Ascending aorta (tissue), 2 donors: ENCODE measurements around the gene PEX7. TPM values are rescaled to one million over a fixed set of nuclear protein-coding genes. Genes with fewer than 3 reads are reported as not detected.

Source experiments
- DNase-seq, 2 donors: peaks; one replicate each; pipeline ENCODE4 v3.0.0-alpha.2; 2019; ENCODE audit warnings: low spot score in 2 of 2
- H3K27ac ChIP-seq, 2 donors: fragments of 200-600 bp; sonication (generic); one replicate each; pipeline ENCODE4 v1.5.1; 2016 to 2017; ENCODE audit warnings: mild to moderate bottlenecking in 1 of 2
- H3K27me3 ChIP-seq: fragments of 200-600 bp; sonication (generic); one replicate; pipeline ENCODE4 v1.5.1; 2017
- H3K36me3 ChIP-seq, 2 donors: fragments of 200-600 bp; sonication (generic); one replicate each; pipeline ENCODE4 v1.5.1; 2016
- H3K4me1 ChIP-seq, 2 donors: fragments of 200-600 bp; sonication (generic); one replicate each; pipeline ENCODE4 v1.5.1; 2016 to 2017; ENCODE audit warnings: mild to moderate bottlenecking in 1 of 2
- H3K4me3 ChIP-seq, 2 donors: fragments of 200-600 bp; sonication (generic); one replicate each; pipeline ENCODE4 v1.5.1; 2016 to 2017; ENCODE audit warnings: mild to moderate bottlenecking in 1 of 2
- H3K9me3 ChIP-seq, 2 donors: fragments of 200-600 bp; sonication (generic); one replicate each; pipeline ENCODE4 v1.5.1; 2016
- intact Hi-C: fragments of 100-400 bp; cut with DNase I; formaldehyde crosslinking; loops from one replicate; pipeline ENCODE4 v1.15.1; 2023
- total RNA-seq: library from RNA; depleted of rRNA; stranded (reverse); fragments of >200 nt; gene quantifications from one replicate; pipeline ENCODE4 v1.1.0, GENCODE V29; 2016
- TF ChIP-seq, protein P1 (sequence below), 3 experiments: fragments of 200-600 bp in 2 of 3; fragments of 450-650 bp in 1 of 3; sonication (generic) in 2 of 3; IDR thresholded peaks; one replicate each; pipeline ENCODE4 v1.5.1; 2016 to 2019; ENCODE audit warnings: antibody characterized with exemption in 3 of 3, mild to moderate bottlenecking in 1 of 3, moderate library complexity in 1 of 3

The PEX7 gene
- total RNA-seq, 1 donor from 2014 or later: 10.5 TPM

DNA sequence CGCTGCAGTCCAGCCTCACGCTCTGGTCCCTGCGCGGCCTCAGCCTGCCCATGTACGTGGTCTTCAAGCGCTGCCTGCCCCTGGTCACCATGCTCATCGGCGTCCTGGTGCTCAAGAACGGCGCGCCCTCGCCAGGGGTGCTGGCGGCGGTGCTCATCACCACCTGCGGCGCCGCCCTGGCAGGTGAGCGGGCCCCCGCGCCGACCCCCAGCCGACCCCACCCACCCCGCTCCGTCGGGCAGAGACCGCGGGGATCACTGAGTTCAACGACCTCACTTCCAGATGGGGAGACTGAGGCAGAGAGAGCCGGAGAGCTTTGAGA is 100.3 kb downstream of the PEX7 start:
- intact Hi-C loops: no loop called here
- H3K27me3 ChIP-seq: peaks cover 5% of the 10 kb centered on the region
- TF ChIP-seq, protein P1, sequence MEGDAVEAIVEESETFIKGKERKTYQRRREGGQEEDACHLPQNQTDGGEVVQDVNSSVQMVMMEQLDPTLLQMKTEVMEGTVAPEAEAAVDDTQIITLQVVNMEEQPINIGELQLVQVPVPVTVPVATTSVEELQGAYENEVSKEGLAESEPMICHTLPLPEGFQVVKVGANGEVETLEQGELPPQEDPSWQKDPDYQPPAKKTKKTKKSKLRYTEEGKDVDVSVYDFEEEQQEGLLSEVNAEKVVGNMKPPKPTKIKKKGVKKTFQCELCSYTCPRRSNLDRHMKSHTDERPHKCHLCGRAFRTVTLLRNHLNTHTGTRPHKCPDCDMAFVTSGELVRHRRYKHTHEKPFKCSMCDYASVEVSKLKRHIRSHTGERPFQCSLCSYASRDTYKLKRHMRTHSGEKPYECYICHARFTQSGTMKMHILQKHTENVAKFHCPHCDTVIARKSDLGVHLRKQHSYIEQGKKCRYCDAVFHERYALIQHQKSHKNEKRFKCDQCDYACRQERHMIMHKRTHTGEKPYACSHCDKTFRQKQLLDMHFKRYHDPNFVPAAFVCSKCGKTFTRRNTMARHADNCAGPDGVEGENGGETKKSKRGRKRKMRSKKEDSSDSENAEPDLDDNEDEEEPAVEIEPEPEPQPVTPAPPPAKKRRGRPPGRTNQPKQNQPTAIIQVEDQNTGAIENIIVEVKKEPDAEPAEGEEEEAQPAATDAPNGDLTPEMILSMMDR (IDR thresholded peaks at IDR 0.05): no peak
- H3K4me3 ChIP-seq: peak overlapping the region; percentile 70 to 73
- H3K27ac ChIP-seq: no peak overlapping the region
- H3K4me1 ChIP-seq: peaks cover 11 to 30% of the 10 kb centered on the region in 2 donors
- no peaks in the 10 kb centered on the region for H3K9me3 ChIP-seq
- no peaks in the 10 kb centered on the region for H3K36me3 ChIP-seq
- DNase-seq: no peak

DNA sequence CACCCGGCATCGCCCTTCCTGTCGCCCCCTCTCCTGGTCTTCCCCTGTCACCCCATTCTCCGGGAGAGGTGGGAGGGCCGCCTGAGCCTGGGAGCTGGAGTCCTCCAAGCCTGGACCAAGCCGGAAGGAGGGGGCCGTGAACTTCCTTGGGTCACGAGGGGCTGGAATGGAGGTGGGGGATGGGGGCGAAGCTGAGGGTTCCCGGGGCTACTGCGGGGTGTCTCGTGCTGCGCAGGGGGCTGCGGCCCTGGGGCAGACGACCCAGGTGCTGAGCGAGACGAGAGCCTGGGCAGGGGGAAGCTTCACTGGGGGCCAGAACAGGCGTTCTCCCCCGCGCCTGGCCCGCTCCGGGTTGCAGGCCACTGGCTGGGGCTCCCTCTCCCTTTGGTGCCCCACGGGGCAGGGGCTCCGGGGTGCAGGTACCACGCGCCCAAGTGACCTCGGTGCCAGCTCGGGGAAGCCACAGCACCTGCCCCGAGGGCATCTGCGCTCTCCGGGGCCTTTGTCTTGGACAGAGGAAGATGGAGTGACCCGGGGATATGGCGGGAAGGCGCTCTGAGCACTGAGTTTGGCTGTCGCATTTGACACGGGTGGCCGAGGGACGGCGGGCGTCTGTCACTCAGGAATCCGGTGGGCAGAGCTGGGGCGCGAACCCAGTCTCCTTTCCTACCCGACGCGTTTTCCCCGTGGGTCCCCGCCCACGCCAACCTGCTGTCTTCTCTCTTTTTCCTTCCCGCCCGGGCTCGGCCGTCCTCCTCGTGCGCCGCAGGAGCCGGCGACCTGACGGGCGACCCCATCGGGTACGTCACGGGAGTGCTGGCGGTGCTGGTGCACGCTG is 100.9 kb downstream of the PEX7 start:
- intact Hi-C loops: no loop called here
- no peak for DNase-seq
- Histone ChIP-seq H3K27ac (no peak overlapping the region), H3K27me3 (peaks cover 5% of the 10 kb centered on the region), H3K9me3 (no peaks in the 10 kb centered on the region), H3K4me1 (peaks cover 11 to 30% of the 10 kb centered on the region in 2 donors), H3K4me3 (peak overlapping the region; percentile 70 to 73), H3K36me3 (no peaks in the 10 kb centered on the region)
- TF ChIP-seq, protein P1 (IDR thresholded peaks at IDR 0.05): no peak

DNA sequence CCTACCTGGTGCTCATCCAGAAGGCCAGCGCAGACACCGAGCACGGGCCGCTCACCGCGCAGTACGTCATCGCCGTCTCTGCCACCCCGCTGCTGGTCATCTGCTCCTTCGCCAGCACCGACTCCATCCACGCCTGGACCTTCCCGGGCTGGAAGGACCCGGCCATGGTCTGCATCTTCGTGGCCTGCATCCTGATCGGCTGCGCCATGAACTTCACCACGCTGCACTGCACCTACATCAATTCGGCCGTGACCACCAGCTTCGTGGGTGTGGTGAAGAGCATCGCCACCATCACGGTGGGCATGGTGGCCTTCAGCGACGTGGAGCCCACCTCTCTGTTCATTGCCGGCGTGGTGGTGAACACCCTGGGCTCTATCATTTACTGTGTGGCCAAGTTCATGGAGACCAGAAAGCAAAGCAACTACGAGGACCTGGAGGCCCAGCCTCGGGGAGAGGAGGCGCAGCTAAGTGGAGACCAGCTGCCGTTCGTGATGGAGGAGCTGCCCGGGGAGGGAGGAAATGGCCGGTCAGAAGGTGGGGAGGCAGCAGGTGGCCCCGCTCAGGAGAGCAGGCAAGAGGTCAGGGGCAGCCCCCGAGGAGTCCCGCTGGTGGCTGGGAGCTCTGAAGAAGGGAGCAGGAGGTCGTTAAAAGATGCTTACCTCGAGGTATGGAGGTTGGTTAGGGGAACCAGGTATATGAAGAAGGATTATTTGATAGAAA is 101.7 kb downstream of the PEX7 start:
- intact Hi-C loops: no loop called here

DNA sequence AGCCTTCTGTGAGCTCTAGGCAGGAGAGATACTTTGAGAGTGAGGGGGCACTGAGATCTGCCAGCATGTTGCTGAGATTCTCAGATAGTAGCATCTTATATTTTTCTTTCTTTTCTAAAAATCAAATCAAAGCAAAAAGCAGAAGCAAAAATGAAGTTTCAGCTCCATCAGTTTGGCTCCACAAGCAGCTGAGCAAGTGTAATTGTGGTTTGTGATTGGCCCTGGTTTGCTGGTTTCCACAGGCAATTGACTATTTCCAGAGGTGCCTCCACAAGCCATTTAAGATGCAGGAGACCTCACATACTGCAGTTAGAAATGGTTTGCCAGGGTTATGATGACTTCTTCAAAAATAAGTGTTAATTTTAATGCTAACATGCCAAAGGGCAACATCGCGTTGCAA is 104.0 kb downstream of the PEX7 start:
- TF ChIP-seq, protein P1 (IDR thresholded peaks at IDR 0.05): no peak
- Histone ChIP-seq H3K27me3 (peaks cover 5% of the 10 kb centered on the region), H3K9me3 (no peaks in the 10 kb centered on the region), H3K4me3 (no peak overlapping the region), H3K36me3 (no peaks in the 10 kb centered on the region), H3K27ac (no peak overlapping the region), H3K4me1 (peaks cover 3 to 19% of the 10 kb centered on the region in 2 donors)
- no peak for DNase-seq
- intact Hi-C loops: no loop called here

More for the DNA sequence above, 101.7 kb downstream of the PEX7 start:
- Histone ChIP-seq H3K36me3 (no peaks in the 10 kb centered on the region), H3K27ac (no peak overlapping the region), H3K9me3 (no peaks in the 10 kb centered on the region), H3K4me3 (no peak overlapping the region), H3K27me3 (peaks cover 5% of the 10 kb centered on the region), H3K4me1 (peaks cover 11 to 30% of the 10 kb centered on the region in 2 donors)
- DNase-seq: no peak
- TF ChIP-seq, protein P1 (IDR thresholded peaks at IDR 0.05): no peak

DNA sequence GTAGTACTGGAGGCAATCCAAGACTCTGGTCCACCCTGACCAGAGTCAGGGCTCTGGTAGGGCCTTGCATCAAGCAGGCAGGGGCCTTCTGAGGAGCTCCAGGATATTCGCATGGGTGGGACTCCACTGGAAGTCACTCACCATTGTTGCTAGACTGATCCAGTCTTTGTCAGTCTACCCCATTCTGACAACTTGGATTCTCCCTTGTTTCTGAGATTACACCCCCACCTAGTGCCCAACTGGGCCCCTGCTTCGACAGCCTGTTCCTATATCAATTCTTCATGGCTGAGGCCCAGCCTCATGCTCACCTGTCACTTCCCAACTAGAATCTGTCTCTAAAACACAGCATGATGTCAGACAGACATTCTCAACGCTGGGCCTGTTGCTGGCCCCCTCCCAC is 104.9 kb downstream of the PEX7 start:
- intact Hi-C loops: no loop called here
- TF ChIP-seq, protein P1 (IDR thresholded peaks at IDR 0.05): peak in 1 of 3 experiments; percentile 17
- Histone ChIP-seq H3K4me3 (no peak overlapping the region), H3K9me3 (no peaks in the 10 kb centered on the region), H3K4me1 (peaks cover 3 to 12% of the 10 kb centered on the region in 2 donors), H3K27ac (no peak overlapping the region), H3K36me3 (no peaks in the 10 kb centered on the region), H3K27me3 (peaks cover 5% of the 10 kb centered on the region)
- DNase-seq: no peak
